ENCODE measurements around the gene SNX10. TPM values are rescaled to one million over a fixed set of nuclear protein-coding genes. Genes with fewer than 3 reads are reported as not detected.

SNX10 gene
- total and polyA plus RNA-seq, 2 donors (not counting 1 experiment from before 2014, with no cell fraction given): under 0.01 to 0.41 TPM

GRCh38 chr7:26340476-26341018, 48.9 kb downstream of the SNX10 start:
- H3K27ac ChIP-seq (ENCODE audit: insufficient read depth, low read length): no peak overlapping the region
- no peak overlapping the region for H3K9ac ChIP-seq (ENCODE audit: insufficient read depth, low read length)
- no peaks in the 10 kb centered on the region for H3K4me1 ChIP-seq (ENCODE audit: control insufficient read depth, extremely low read depth, insufficient read depth, low read length)
- TF ChIP-seq EZH2 (IDR thresholded peaks at IDR 0.05; ENCODE audit: low read length, missing control alignments) (no peak), CTCF (conservative IDR thresholded peaks at IDR 0.05 in 1 of 2, IDR thresholded peaks at IDR 0.05 in 1 of 2; ENCODE audit: low read depth in 1 of 2, low read length in 2 of 2) (no peak)
- H4K20me1 ChIP-seq (ENCODE audit: control insufficient read depth, extremely low read depth, insufficient read depth, low read length): no peaks in the 10 kb centered on the region
- H3K4me2 ChIP-seq (ENCODE audit: extremely low read depth, insufficient read depth, low read length): no peak overlapping the region
- H3K36me3 ChIP-seq (ENCODE audit: control insufficient read depth, insufficient read depth, low read length): no peaks in the 10 kb centered on the region
- no peaks in the 10 kb centered on the region for H3K79me2 ChIP-seq (ENCODE audit: control insufficient read depth, insufficient read depth, low read length)
- H3K9me3 ChIP-seq (ENCODE audit: control insufficient read depth, insufficient read depth, low read depth, low read length): no peaks in the 10 kb centered on the region
- DNase-seq (ENCODE audit: low read depth in 2 of 2): no peak
- no peak overlapping the region for H3K4me3 ChIP-seq (replicated peaks in 1 of 4; ENCODE audit: control extremely low read depth in 1 of 4, insufficient read depth in 1 of 4, low read depth in 3 of 4, low read length in 4 of 4)
- no peak overlapping the region for H2AFZ ChIP-seq (ENCODE audit: low read length)
- H3K27me3 ChIP-seq (ENCODE audit: control insufficient read depth, insufficient read depth, low read length): no peaks in the 10 kb centered on the region

GRCh38 chr7:26343320-26343832, 51.7 kb downstream of the SNX10 start:
- no peaks in the 10 kb centered on the region for H3K4me1 ChIP-seq (ENCODE audit: control insufficient read depth, extremely low read depth, insufficient read depth, low read length)
- no peaks in the 10 kb centered on the region for H3K9me3 ChIP-seq (ENCODE audit: control insufficient read depth, insufficient read depth, low read depth, low read length)
- H3K36me3 ChIP-seq (ENCODE audit: control insufficient read depth, insufficient read depth, low read length): no peaks in the 10 kb centered on the region
- H3K4me3 ChIP-seq (replicated peaks in 1 of 4; ENCODE audit: control extremely low read depth in 1 of 4, insufficient read depth in 1 of 4, low read depth in 3 of 4, low read length in 4 of 4): no peak overlapping the region
- H3K4me2 ChIP-seq (ENCODE audit: extremely low read depth, insufficient read depth, low read length): no peak overlapping the region
- no peaks in the 10 kb centered on the region for H4K20me1 ChIP-seq (ENCODE audit: control insufficient read depth, extremely low read depth, insufficient read depth, low read length)
- H2AFZ ChIP-seq (ENCODE audit: low read length): no peak overlapping the region
- H3K27ac ChIP-seq (ENCODE audit: insufficient read depth, low read length): no peak overlapping the region
- TF ChIP-seq CTCF (conservative IDR thresholded peaks at IDR 0.05 in 1 of 2, IDR thresholded peaks at IDR 0.05 in 1 of 2; ENCODE audit: low read depth in 1 of 2, low read length in 2 of 2): no peak
- no peak for TF ChIP-seq EZH2 (IDR thresholded peaks at IDR 0.05; ENCODE audit: low read length, missing control alignments)
- no peaks in the 10 kb centered on the region for H3K79me2 ChIP-seq (ENCODE audit: control insufficient read depth, insufficient read depth, low read length)
- no peak for DNase-seq (ENCODE audit: low read depth in 2 of 2)
- no peak overlapping the region for H3K9ac ChIP-seq (ENCODE audit: insufficient read depth, low read length)
- no peaks in the 10 kb centered on the region for H3K27me3 ChIP-seq (ENCODE audit: control insufficient read depth, insufficient read depth, low read length)

- no peaks in the 10 kb centered on the region for H3K27me3 ChIP-seq (ENCODE audit: control insufficient read depth, insufficient read depth, low read length)
- TF ChIP-seq EZH2 (IDR thresholded peaks at IDR 0.05; ENCODE audit: low read length, missing control alignments): no peak
- no peak for TF ChIP-seq CTCF (conservative IDR thresholded peaks at IDR 0.05 in 1 of 2, IDR thresholded peaks at IDR 0.05 in 1 of 2; ENCODE audit: low read depth in 1 of 2, low read length in 2 of 2)
Measured at GRCh38 chr7:26343837-26344236, 52.2 kb downstream of the SNX10 start.

More at GRCh38 chr7:26343837-26344236, 52.2 kb downstream of the SNX10 start:
- Histone ChIP-seq H3K9me3 (ENCODE audit: control insufficient read depth, insufficient read depth, low read depth, low read length) (no peaks in the 10 kb centered on the region), H3K27ac (ENCODE audit: insufficient read depth, low read length) (no peak overlapping the region), H3K9ac (ENCODE audit: insufficient read depth, low read length) (no peak overlapping the region), H3K4me2 (ENCODE audit: extremely low read depth, insufficient read depth, low read length) (no peak overlapping the region), H2AFZ (ENCODE audit: low read length) (no peak overlapping the region), H3K4me1 (ENCODE audit: control insufficient read depth, extremely low read depth, insufficient read depth, low read length) (no peaks in the 10 kb centered on the region), H4K20me1 (ENCODE audit: control insufficient read depth, extremely low read depth, insufficient read depth, low read length) (no peaks in the 10 kb centered on the region), H3K36me3 (ENCODE audit: control insufficient read depth, insufficient read depth, low read length) (no peaks in the 10 kb centered on the region), H3K79me2 (ENCODE audit: control insufficient read depth, insufficient read depth, low read length) (no peaks in the 10 kb centered on the region), H3K4me3 (replicated peaks in 1 of 4; ENCODE audit: control extremely low read depth in 1 of 4, insufficient read depth in 1 of 4, low read depth in 3 of 4, low read length in 4 of 4) (no peak overlapping the region)
- DNase-seq (ENCODE audit: low read depth in 2 of 2): no peak

All from fibroblast of lung (primary cell).